Central memory CD8-positive, alpha-beta T cell (primary cell): ENCODE data around the gene CACNG6.
A peak's percentile ranks its signal among the peaks of the same experiment; 100 is the strongest.

ENCODE experiments used
- ATAC-seq: fragments of 150-1000 bp; cut with Tn5 transposase; replicated peaks from 2 replicates; pipeline ENCODE4 v1.10.0; 2022; ENCODE audit warnings: mild to moderate bottlenecking, moderate FRiP score, moderate number of reproducible peaks; ENCODE audit not compliant: poor library complexity, severe bottlenecking; ENCODE audit errors: extremely low read depth
- DNase-seq, 2 donors: peaks; one replicate each; pipeline ENCODE4 v3.0.0; 2021; ENCODE audit warnings: low spot score in 2 of 2
- H3K27ac Mint-ChIP-seq: one replicate; pipeline ENCODE4 v1.8.0; 2022; ENCODE audit warnings: low read depth, mild to moderate bottlenecking, moderate library complexity, mixed read lengths
- H3K27me3 Mint-ChIP-seq: one replicate; pipeline ENCODE4 v1.8.0; 2022; ENCODE audit warnings: mixed read lengths
- H3K36me3 Mint-ChIP-seq: one replicate; pipeline ENCODE4 v1.8.0; 2022; ENCODE audit warnings: mild to moderate bottlenecking, moderate library complexity, mixed read lengths; ENCODE audit not compliant: insufficient read depth
- H3K4me1 Mint-ChIP-seq: one replicate; pipeline ENCODE4 v1.8.0; 2022; ENCODE audit warnings: mixed read lengths
- H3K4me3 Mint-ChIP-seq: one replicate; pipeline ENCODE4 v1.8.0; 2022; ENCODE audit warnings: mild to moderate bottlenecking, moderate library complexity, mixed read lengths
- H3K9me3 Mint-ChIP-seq: one replicate; pipeline ENCODE4 v1.8.0; 2022; ENCODE audit warnings: mixed read lengths

The CACNG6 gene

DNA sequence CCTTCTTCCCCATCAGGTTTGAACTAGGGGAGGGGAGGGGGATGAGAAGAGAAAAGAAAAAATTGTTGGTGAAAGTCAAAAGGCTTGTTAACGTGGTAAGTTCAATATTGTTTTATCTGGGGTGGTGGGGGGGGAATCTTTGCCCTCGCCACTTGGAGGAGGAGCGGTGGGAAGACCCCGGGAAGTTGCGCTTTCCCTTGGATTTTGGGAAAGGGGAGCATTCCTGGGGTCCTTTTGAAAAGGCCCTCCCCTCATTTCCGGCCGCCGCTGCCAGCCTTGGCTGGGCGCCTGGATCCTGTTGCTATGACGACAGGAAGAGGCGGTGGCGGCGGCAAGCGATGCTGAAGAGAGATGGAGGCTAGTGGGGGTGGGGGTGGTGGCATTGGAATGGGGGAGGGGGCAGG lies 33.3 kb upstream of the CACNG6 start:
- Mint-ChIP-seq H3K27me3 (peaks cover 75% of the 10 kb centered on the region), H3K36me3 (no peaks in the 10 kb centered on the region), H3K4me3 (no peak overlapping the region), H3K27ac (no peak overlapping the region), H3K9me3 (no peaks in the 10 kb centered on the region), H3K4me1 (peaks cover 12% of the 10 kb centered on the region)
- ATAC-seq (no peak), DNase-seq (no peak)

GRCh38 chr19:53958823-53959757 lies 32.3 kb upstream of the CACNG6 start:
- Mint-ChIP-seq H3K27me3 (peaks cover 84% of the 10 kb centered on the region), H3K27ac (no peak overlapping the region)
- no peak for ATAC-seq

GRCh38 chr19:53960187-53960586 lies 31.2 kb upstream of the CACNG6 start:
- Mint-ChIP-seq H3K4me1 (peaks cover 12% of the 10 kb centered on the region), H3K4me3 (no peak overlapping the region), H3K9me3 (no peaks in the 10 kb centered on the region), H3K27ac (no peak overlapping the region), H3K27me3 (peaks cover 88% of the 10 kb centered on the region), H3K36me3 (peaks cover 1% of the 10 kb centered on the region)
- DNase-seq (no peak), ATAC-seq (no peak)

More at GRCh38 chr19:53958823-53959757, 32.3 kb upstream of the CACNG6 start:
- peaks cover 12% of the 10 kb centered on the region for H3K4me1 Mint-ChIP-seq
- DNase-seq: no peak
- no peak overlapping the region for H3K4me3 Mint-ChIP-seq
- H3K9me3 Mint-ChIP-seq: no peaks in the 10 kb centered on the region
- H3K36me3 Mint-ChIP-seq: peaks cover 1% of the 10 kb centered on the region

- H3K4me1 Mint-ChIP-seq: peaks cover 12% of the 10 kb centered on the region
- H3K27ac Mint-ChIP-seq: no peak overlapping the region
- peaks cover 1% of the 10 kb centered on the region for H3K36me3 Mint-ChIP-seq
- H3K9me3 Mint-ChIP-seq: no peaks in the 10 kb centered on the region
- peaks cover 88% of the 10 kb centered on the region for H3K27me3 Mint-ChIP-seq
- no peak for ATAC-seq
- no peak for DNase-seq
- H3K4me3 Mint-ChIP-seq: no peak overlapping the region
These were observed 30.6 kb upstream of the CACNG6 start for GRCh38 chr19:53960886-53961285.

GRCh38 chr19:53961523-53962356 lies 29.7 kb upstream of the CACNG6 start:
- no peak for ATAC-seq

GRCh38 chr19:53962887-53963431 lies 28.5 kb upstream of the CACNG6 start, which contains the start of gene CACNG8:
Gene CACNG8, plus strand, starts transcription at chr19:53962937.
- Mint-ChIP-seq H3K27ac (no peak within 1 kb of the TSS), H3K4me3 (no peak within 1 kb of the TSS), H3K4me1 (peaks cover 12% of the 10 kb centered on the region), H3K36me3 (peaks cover 1% of the 10 kb centered on the region), H3K27me3 (peaks cover 93% of the 10 kb centered on the region), H3K9me3 (no peaks in the 10 kb centered on the region)
- ATAC-seq (no peak), DNase-seq (no peak)

More at GRCh38 chr19:53961523-53962356, 29.7 kb upstream of the CACNG6 start:
- H3K27ac Mint-ChIP-seq: no peak overlapping the region
- H3K27me3 Mint-ChIP-seq: peaks cover 93% of the 10 kb centered on the region
- no peak overlapping the region for H3K4me3 Mint-ChIP-seq
- peaks cover 1% of the 10 kb centered on the region for H3K36me3 Mint-ChIP-seq
- H3K4me1 Mint-ChIP-seq: peaks cover 12% of the 10 kb centered on the region
- H3K9me3 Mint-ChIP-seq: no peaks in the 10 kb centered on the region
- DNase-seq: no peak

DNA sequence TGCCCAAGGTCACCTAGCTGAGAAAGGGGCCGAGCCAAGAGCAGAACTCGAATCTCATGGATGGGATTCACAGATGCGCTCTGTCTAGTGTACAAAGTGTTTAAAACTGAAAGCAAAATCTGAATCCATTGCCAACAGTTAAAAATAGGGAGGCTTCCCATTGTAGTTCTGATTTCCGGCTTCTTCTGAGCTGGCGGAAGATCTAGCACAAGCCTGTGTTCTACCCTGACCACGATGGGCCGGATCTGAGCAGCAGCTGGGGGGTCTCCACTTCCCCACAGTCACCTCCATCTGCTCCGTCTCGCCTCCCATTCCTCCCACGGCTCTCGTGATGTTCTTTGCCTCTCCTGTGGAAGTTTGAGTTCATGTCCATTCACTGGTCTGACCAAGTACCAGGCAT lies 26.3 kb upstream of the CACNG6 start:
- H3K9me3 Mint-ChIP-seq: no peaks in the 10 kb centered on the region
- H3K36me3 Mint-ChIP-seq: peaks cover 1% of the 10 kb centered on the region
- peaks cover 6% of the 10 kb centered on the region for H3K4me1 Mint-ChIP-seq
- no peak for DNase-seq
- H3K27me3 Mint-ChIP-seq: peaks cover 78% of the 10 kb centered on the region
- H3K27ac Mint-ChIP-seq: no peak overlapping the region
- H3K4me3 Mint-ChIP-seq: no peak overlapping the region
- ATAC-seq: no peak

DNA sequence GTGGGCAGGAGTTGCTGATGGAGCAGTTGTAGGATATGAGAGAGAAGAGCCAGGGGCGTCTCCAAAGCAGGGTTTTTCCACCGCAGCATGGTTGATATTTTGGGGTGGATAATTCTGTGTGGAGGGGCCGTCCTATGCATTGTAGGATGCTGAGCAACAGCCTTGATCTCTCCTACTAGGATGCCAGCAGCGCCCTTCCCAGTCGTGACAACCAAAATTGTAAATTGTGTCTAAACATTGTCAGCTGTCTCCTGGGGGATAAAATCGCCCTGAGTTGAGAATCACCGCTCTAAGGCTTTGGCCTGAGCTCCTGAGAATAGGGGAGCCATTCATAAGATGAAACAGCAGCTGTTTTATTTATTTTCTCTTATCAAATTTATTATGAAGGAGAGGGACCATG lies 24.5 kb upstream of the CACNG6 start:
- ATAC-seq (no peak), DNase-seq (no peak)
- H3K27me3 Mint-ChIP-seq: peaks cover 75% of the 10 kb centered on the region
- H3K9me3 Mint-ChIP-seq: no peaks in the 10 kb centered on the region
- H3K4me1 Mint-ChIP-seq: no peaks in the 10 kb centered on the region
- peaks cover 1% of the 10 kb centered on the region for H3K36me3 Mint-ChIP-seq
- no peak overlapping the region for H3K27ac Mint-ChIP-seq
- H3K4me3 Mint-ChIP-seq: no peak overlapping the region

- H3K27ac Mint-ChIP-seq: no peak overlapping the region
- H3K4me3 Mint-ChIP-seq: no peak overlapping the region
- peaks cover 64% of the 10 kb centered on the region for H3K27me3 Mint-ChIP-seq
- no peaks in the 10 kb centered on the region for H3K9me3 Mint-ChIP-seq
- DNase-seq (no peak), ATAC-seq (no peak)
- H3K36me3 Mint-ChIP-seq: no peaks in the 10 kb centered on the region
- H3K4me1 Mint-ChIP-seq: no peaks in the 10 kb centered on the region
These were observed 22.1 kb upstream of the CACNG6 start for GRCh38 chr19:53969366-53969765.

GRCh38 chr19:53971673-53972072 lies 19.8 kb upstream of the CACNG6 start:
- H3K27me3 Mint-ChIP-seq: peaks cover 53% of the 10 kb centered on the region
- H3K4me1 Mint-ChIP-seq: no peaks in the 10 kb centered on the region
- DNase-seq: no peak
- no peak overlapping the region for H3K4me3 Mint-ChIP-seq
- H3K27ac Mint-ChIP-seq: no peak overlapping the region
- no peak for ATAC-seq
- no peaks in the 10 kb centered on the region for H3K9me3 Mint-ChIP-seq
- no peaks in the 10 kb centered on the region for H3K36me3 Mint-ChIP-seq

DNA sequence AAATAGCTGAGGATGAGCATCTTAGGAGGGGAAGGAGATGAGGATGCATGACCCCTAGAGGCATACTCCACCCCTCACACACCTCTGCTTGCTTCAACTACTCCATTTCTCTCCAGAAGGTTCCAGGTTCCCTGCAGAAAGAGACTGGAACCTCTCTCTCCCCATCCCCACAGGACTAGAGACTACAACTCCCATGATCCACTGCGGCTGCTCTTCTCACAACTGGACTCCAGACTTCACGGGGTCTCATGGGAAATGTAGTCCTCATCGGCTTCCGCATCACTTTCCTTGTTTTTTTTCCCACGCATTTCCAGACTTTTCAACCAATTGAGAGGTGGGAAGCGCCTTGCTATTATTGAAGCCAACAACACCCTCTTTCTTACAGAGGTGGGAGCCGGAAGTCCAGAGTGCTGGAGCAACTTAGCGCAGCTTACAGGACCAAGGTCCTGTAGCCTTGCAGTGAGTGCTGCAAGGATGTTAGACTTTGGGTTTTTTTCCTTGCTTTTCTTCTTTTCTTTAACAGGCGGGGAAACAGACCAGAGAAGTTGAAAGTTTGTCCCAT lies 13.9 kb upstream of the CACNG6 start:
- DNase-seq (peak; percentile 28 to 30), ATAC-seq (peak; percentile 69)
- Mint-ChIP-seq H3K27ac (no peak overlapping the region), H3K27me3 (peaks cover 67% of the 10 kb centered on the region), H3K9me3 (peaks cover 8% of the 10 kb centered on the region), H3K4me3 (peak overlapping the region; percentile 15), H3K36me3 (peaks cover 4% of the 10 kb centered on the region), H3K4me1 (peaks cover 21% of the 10 kb centered on the region)

- peaks cover 21% of the 10 kb centered on the region for H3K4me1 Mint-ChIP-seq
- no peak overlapping the region for H3K27ac Mint-ChIP-seq
- peaks cover 61% of the 10 kb centered on the region for H3K27me3 Mint-ChIP-seq
- ATAC-seq (no peak), DNase-seq (no peak)
- peaks cover 4% of the 10 kb centered on the region for H3K36me3 Mint-ChIP-seq
- H3K9me3 Mint-ChIP-seq: peaks cover 8% of the 10 kb centered on the region
- peak overlapping the region; percentile 15 for H3K4me3 Mint-ChIP-seq
These were observed 13.3 kb upstream of the CACNG6 start for GRCh38 chr19:53977991-53978731.
